ENCODE results near the gene DVL2. TPM values are rescaled to one million over a fixed set of nuclear protein-coding genes. Genes with fewer than 3 reads are reported as not detected.

Gene DVL2
- total RNA-seq, 2 donors from 2014 or later: 18.1 to 19.9 TPM

DNA sequence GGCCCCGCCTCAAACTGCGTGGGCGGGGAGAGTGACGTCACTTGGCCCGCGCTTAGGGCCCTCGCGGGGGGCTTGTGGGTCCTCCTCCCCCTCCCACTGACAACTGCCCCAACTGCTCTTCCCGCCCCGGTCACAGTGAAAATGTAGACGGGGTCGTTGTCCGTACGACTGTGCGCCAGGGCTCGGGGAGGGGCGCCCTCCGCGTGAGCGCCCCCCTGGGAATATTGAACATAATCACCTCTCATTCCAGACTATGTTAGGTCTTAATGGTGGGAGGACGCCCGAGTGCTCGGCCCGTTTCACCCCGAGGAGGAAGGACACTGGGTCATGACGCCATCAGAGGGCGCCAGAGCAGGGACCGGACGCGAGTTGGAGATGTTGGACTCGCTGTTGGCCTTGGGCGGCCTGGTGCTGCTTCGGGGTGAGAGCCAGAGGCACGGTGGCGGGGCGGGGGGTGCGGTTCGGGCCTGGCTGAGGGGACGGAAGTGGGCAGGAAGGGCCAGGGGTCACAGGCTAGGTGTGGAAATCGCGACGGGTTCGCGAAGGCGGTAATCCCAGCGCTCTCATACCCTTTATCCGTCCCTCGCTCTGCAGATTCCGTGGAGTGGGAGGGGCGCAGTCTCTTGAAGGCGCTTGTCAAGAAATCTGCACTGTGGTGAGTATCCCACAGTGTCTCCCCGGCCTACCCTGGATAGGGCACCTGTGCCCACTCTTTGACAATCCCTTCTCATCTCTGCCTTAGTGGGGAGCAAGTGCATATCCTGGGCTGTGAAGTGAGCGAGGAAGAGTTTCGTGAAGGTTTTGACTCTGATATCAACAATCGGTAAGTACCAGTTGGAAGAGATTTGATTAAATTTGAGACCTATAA is 18.1 kb upstream of the DVL2 start, which contains the start of gene ELP5:
Gene ELP5, plus strand, starts transcription at position 40 of the 868 bp plus-strand sequence. Its CDS starts 336 bp downstream, at position 376.
- peak; percentile 96 for DNase-seq (ENCODE audit: low spot score)
- peaks cover 0 to 36% of the 10 kb centered on the region in 2 donors for H3K4me1 ChIP-seq
- TF ChIP-seq, protein P1, sequence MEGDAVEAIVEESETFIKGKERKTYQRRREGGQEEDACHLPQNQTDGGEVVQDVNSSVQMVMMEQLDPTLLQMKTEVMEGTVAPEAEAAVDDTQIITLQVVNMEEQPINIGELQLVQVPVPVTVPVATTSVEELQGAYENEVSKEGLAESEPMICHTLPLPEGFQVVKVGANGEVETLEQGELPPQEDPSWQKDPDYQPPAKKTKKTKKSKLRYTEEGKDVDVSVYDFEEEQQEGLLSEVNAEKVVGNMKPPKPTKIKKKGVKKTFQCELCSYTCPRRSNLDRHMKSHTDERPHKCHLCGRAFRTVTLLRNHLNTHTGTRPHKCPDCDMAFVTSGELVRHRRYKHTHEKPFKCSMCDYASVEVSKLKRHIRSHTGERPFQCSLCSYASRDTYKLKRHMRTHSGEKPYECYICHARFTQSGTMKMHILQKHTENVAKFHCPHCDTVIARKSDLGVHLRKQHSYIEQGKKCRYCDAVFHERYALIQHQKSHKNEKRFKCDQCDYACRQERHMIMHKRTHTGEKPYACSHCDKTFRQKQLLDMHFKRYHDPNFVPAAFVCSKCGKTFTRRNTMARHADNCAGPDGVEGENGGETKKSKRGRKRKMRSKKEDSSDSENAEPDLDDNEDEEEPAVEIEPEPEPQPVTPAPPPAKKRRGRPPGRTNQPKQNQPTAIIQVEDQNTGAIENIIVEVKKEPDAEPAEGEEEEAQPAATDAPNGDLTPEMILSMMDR (IDR thresholded peaks at IDR 0.05): peak in 1 of 2 donors; percentile 49

DNA sequence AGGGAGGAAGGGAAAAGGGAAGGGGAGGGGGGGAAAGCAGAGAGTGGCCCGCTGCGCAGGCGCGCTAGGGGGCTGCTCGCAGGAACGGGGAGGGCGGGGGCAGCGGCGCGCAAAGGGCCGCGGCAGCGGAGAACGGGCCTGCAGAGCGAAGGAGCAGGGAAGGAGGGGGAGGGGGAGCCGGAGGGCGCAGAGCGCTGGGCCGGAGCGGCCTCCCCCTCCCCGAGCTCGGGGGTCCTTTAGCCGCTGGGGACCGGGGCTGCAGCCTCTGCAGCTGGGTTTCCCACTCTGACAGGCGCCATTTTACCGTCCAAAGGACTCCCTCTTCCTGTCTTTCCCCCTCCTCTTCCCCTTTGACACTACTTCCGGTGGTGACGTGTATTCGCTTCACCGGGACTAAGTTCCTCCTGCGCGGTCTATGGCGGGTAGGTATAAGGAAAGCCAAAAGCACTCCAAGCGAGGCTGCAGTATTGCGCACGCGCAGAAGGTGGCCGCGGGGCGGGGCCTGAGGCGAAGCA is 17.4 kb upstream of the DVL2 start, which contains the start of gene CTDNEP1:
Gene CTDNEP1, minus strand, starts transcription at position 74 of the 515 bp plus-strand sequence. CDS start 438 bp downstream, outside the sequence.
- Histone ChIP-seq H3K4me3 (peak within 1 kb of the TSS; percentile 94 to 96), H3K36me3 (peaks cover 32% of the 10 kb centered on the region), H3K4me1 (peaks cover 0 to 36% of the 10 kb centered on the region in 2 donors), H3K27me3 (no peaks in the 10 kb centered on the region), H3K27ac (peak within 1 kb of the TSS; percentile 99), H3K9me3 (no peaks in the 10 kb centered on the region)
- DNase-seq (ENCODE audit: low spot score): peak; percentile 99
- TF ChIP-seq, protein P1 (IDR thresholded peaks at IDR 0.05): no peak

More for the DNA sequence above, 18.1 kb upstream of the DVL2 start, which contains the start of gene ELP5:
- Histone ChIP-seq H3K27me3 (no peaks in the 10 kb centered on the region), H3K9me3 (no peaks in the 10 kb centered on the region), H3K27ac (peak within 1 kb of the TSS; percentile 99), H3K4me3 (peak within 1 kb of the TSS; percentile 94 to 96), H3K36me3 (peaks cover 34% of the 10 kb centered on the region)

DNA sequence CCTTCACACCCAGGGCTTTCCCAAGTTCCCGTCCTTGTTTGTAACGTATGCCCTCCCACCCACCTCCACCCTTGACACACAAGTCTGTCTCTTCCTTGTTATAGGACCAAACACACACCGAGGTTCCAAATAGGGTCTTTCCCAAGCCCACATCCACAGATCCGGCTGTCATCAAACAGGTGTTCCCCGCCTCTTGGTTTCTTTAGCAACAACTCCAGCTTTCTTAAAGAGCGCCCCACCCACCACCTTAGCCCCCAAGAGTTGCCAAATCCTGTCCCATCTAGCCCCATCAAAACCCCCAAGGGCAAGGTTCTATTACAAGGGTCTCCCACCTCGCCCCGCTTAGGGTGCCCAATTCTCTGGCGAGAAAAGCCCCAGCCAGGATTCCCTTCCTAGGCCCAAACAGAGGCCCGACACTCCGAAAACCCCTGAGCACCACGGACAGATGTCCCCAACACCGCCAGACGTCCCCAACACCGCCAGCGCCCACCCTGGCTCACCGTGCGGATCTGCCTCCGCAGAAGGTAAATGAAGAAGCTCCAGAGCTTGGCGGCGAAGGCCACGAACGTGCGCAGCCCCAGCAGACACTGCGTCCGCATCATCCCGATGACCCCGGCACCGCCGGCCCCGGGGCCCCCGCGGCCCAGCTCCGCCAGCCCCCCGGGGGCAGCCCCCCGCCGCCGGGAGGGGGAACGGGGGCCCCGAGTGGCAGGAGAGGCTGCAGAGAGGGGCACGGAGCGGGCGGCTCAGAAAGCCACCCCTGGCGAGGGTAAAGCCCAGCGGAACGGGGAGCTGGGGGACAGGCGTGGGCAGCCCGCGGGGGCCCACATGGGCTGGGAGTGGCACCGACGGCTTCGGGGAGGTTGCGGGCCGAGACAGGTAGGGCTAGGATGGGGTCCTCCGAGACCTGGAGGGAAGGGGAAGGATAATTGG is 16.6 kb upstream of the DVL2 start:
- Histone ChIP-seq H3K27me3 (no peaks in the 10 kb centered on the region), H3K4me3 (peak overlapping the region; percentile 94 to 96), H3K27ac (peak overlapping the region; percentile 99), H3K9me3 (no peaks in the 10 kb centered on the region), H3K4me1 (peaks cover 0 to 36% of the 10 kb centered on the region in 2 donors), H3K36me3 (peaks cover 32% of the 10 kb centered on the region)
- TF ChIP-seq, protein P1 (IDR thresholded peaks at IDR 0.05): no peak
- DNase-seq (ENCODE audit: low spot score): no peak

- no peaks in the 10 kb centered on the region for H3K27me3 ChIP-seq
- TF ChIP-seq, protein P1 (IDR thresholded peaks at IDR 0.05): no peak
- no peak for DNase-seq (ENCODE audit: low spot score)
- peaks cover 0 to 36% of the 10 kb centered on the region in 2 donors for H3K4me1 ChIP-seq
- no peaks in the 10 kb centered on the region for H3K9me3 ChIP-seq
- peaks cover 30% of the 10 kb centered on the region for H3K36me3 ChIP-seq
- peak overlapping the region; percentile 99 for H3K27ac ChIP-seq
- peak overlapping the region; percentile 94 to 96 for H3K4me3 ChIP-seq
Observed at GRCh38 chr17:7249830-7250229, 15.5 kb upstream of the DVL2 start.

DNA sequence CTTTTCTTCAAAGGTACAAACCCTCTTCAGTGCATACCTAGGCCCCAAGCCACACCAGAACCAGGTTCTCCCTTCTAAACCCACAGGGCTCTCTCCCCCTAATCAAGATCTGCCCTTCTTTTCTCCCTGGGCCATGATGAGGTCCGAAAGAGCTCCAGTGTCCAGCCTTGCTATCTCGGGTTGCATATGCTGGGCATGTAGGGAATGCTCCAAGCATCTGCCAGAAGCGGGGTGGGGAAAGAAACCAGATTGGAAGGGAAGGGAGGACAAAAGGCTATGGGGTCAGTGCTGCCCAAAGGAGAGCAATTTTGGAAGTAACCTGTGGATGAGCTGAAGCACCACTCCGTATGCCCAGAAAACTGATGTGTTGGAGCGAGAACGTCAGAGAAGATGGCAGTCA is 14.9 kb upstream of the DVL2 start:
- H3K27ac ChIP-seq: peak overlapping the region; percentile 45 to 99
- peaks cover 0 to 36% of the 10 kb centered on the region in 2 donors for H3K4me1 ChIP-seq
- no peak overlapping the region for H3K4me3 ChIP-seq

More for the DNA sequence above, 14.9 kb upstream of the DVL2 start:
- Histone ChIP-seq H3K9me3 (no peaks in the 10 kb centered on the region), H3K36me3 (peaks cover 30% of the 10 kb centered on the region), H3K27me3 (no peaks in the 10 kb centered on the region)
- TF ChIP-seq, protein P1 (IDR thresholded peaks at IDR 0.05): no peak
- no peak for DNase-seq (ENCODE audit: low spot score)
